ENCODE data around the gene TRA2B.

Gene TRA2B

DNA sequence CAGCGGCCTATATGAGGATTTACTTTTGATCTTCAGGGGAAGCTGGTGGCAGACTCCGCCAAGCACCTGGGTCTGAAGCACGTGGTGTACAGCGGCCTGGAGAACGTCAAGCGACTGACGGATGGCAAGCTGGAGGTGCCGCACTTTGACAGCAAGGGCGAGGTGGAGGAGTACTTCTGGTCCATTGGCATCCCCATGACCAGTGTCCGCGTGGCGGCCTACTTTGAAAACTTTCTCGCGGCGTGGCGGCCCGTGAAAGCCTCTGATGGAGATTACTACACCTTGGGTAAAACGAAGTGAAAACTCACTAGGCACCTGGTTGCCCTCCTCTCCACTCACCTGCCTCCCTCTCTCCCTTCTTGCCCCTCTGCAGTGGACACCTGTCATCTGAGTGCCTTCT is 33.8 kb upstream of the TRA2B start:
- no peak for TF ChIP-seq POLR2AphosphoS5 (IDR thresholded peaks at IDR 0.05; ENCODE audit: low read depth, low read length)
- no peak for FAIRE-seq
- no peak for DNase-seq (ENCODE audit: insufficient read length)

DNA sequence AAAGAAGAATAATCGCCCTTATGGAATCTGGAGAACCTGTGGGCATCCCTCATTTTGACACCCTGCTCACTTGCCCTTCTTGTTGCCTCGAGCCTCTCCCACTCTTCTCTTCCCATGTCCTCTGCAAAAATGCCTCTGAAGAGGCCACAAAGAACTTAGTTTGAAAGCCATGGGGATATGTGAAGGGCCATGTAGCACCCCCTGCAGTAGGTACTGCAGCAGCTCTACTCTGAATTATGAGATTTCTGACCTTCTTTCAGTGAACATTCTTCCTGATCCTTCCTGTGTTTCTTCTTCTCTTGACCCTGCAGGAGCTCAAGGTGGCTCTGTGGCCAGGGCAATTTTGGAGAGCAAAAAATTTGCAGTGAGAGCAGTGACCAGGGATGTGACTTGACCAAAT is 30.4 kb upstream of the TRA2B start:
- no peak for TF ChIP-seq POLR2A (IDR thresholded peaks at IDR 0.05; ENCODE audit: low read depth, low read length)
- no peak for TF ChIP-seq TAF1 (IDR thresholded peaks at IDR 0.05; ENCODE audit: borderline replicate concordance, low read depth, low read length)
- no peak for TF ChIP-seq POLR2AphosphoS5 (IDR thresholded peaks at IDR 0.05; ENCODE audit: low read depth, low read length)
- DNase-seq (ENCODE audit: insufficient read length) (no peak), FAIRE-seq (no peak)

DNA sequence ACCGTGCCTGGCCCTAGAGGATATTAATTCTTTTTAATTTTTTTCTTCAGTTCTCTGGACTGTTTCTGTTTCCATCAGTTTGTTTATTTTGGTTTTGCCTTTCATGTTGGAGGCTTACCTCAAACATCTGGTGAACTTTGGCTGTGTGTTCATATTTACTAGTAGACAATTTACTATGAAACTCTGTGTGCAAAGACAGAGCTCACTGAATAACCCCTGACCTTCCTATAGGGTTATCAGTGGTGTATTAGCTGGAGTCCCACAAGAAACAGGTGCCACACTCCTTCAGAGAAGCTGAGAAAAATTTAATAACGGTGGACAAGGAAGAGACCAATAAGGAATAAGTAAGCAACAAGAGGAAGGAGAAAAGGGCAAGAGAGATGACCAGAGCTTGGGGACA is 28.8 kb upstream of the TRA2B start:
- no peak for DNase-seq (ENCODE audit: insufficient read length)
- no peak for FAIRE-seq
- TF ChIP-seq TAF1 (IDR thresholded peaks at IDR 0.05; ENCODE audit: borderline replicate concordance, low read depth, low read length) (no peak), POLR2A (IDR thresholded peaks at IDR 0.05; ENCODE audit: low read depth, low read length) (no peak), POLR2AphosphoS5 (IDR thresholded peaks at IDR 0.05; ENCODE audit: low read depth, low read length) (no peak)

DNA sequence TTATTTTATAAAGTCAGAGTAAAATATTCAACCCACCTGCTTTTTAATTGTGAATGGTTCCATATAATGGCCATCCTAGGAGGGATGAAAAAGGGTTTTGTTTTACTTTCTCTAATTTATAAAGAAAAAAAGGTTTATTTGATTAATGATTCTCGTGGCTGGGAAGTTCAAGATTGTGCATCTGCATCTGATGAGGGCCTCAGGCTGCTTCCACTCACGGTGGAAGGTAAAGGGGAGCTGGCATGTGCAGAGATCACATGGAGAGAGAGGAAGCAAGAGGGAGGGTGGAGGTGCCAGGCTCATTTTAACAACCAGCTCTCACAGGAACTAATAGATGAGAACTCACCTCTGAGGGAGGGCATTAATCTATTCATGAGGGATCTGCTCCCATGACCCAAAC is 27.7 kb upstream of the TRA2B start:
- FAIRE-seq (no peak), DNase-seq (ENCODE audit: insufficient read length) (no peak)
- TF ChIP-seq TAF1 (IDR thresholded peaks at IDR 0.05; ENCODE audit: borderline replicate concordance, low read depth, low read length), result no peak
- no peak for TF ChIP-seq POLR2AphosphoS5 (IDR thresholded peaks at IDR 0.05; ENCODE audit: low read depth, low read length)
- TF ChIP-seq POLR2A (IDR thresholded peaks at IDR 0.05; ENCODE audit: low read depth, low read length), result no peak

DNA sequence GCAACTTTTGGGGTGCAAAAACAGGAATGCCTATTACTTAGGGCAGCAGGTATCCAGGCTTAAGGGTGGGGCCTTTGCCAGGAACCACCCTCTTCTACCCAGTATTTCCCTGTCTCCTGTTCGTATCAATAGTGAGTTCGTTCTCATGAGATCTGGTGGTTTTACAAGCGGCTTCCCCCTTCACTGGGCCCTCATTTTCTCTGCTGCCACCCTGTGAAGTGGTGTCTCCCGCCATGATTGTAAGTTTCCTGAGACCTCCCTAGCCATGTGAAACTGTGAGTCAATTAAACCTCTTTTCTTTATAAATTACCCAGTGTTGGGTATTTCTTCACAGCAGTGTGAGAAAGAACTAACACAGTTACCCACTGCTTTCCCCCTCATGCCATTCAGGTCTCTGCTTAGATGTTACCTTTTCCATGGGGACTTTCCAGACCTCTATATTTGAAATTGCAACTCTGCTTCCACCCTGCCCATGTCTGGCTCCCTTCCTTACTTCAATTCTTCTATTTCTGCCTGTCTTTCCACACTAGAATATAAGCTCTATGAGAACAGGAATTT is 23.9 kb upstream of the TRA2B start:
- no peak for DNase-seq (ENCODE audit: insufficient read length)

DNA sequence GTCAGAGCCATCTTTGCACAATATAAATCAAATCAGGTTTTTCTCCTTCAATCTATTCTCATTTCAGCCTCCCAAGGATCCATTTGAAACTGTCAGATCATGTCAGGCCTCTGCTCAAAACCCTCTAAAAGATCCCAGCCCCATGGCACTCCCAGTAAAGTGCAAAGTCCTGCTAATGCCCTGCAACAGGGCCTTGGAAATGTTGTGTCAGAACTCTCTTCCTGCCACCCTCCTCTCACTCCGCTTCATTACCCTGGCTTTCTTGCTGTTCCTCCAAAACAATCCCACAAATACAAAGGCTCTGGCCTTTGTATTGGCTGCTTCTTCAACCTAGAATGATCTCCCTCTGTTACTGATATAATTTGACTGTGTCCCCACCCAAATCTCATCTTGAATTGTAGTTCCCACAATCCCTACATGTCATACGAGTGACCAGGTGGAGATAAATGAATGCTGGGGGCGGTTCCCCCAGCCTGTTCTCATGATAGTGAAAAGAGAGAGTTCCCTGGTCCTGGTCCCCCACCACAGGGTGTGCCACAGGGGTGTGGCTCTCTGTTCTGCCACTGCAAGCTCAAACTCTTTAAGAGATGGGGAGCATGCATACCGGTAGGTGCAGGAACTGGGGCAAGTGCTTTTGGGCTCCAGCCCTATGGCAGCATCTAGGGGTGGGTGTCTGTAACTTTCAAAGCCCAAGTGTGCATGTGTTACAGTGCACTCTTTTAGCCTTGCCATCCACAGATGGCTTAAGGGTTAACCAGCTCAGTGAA is 22.9 kb upstream of the TRA2B start:
- DNase-seq (ENCODE audit: insufficient read length) (no peak), FAIRE-seq (no peak)
- TF ChIP-seq TAF1 (IDR thresholded peaks at IDR 0.05; ENCODE audit: borderline replicate concordance, low read depth, low read length) (no peak), POLR2AphosphoS5 (IDR thresholded peaks at IDR 0.05; ENCODE audit: low read depth, low read length) (no peak), POLR2A (IDR thresholded peaks at IDR 0.05; ENCODE audit: low read depth, low read length) (no peak)

More for the DNA sequence above, 23.9 kb upstream of the TRA2B start:
- FAIRE-seq, result no peak
- no peak for TF ChIP-seq TAF1 (IDR thresholded peaks at IDR 0.05; ENCODE audit: borderline replicate concordance, low read depth, low read length)

DNA sequence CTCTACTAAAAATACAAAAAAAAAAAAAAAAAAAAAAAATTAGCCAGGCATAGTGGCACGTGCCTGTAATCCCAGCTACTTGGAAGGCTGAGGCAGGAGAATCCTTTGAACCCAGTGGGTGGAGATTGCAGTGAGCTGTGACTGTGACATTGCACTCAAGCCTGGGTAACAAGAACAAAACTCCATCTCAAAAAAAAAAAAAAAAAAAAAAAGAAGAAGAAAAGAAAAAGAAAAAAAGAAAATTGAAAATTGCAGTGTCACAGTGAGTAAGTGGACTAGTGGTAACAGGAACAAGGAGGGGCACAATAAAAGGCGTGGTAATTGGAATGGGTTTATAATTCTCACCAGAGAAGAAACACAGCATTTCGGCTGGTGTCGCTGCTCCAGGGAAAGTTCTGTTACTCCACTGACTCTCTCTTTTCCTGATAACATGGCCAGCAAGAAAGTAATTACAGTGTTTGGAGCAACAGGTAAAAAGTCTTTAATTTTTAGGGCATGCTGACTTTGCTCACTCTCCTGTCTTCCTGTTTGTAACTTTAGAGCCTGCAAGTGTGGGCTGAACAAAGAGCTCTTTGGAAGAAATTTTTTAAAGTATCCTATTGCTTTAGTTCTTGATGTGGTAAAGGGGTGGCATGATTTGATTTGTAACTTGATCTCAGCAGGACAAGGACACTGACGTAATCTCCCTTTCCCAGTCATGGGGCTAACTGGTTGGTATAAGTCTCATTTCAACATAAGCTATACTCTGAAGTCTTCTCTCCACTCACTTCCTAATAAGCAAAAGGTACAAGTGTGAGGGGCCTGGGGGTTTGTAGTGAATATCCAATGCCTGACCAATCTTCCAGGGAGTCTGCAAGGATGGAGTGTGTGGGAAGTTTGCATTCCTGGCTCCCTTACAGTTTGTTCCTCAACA is 22.1 kb upstream of the TRA2B start:
- DNase-seq (ENCODE audit: insufficient read length) (no peak), FAIRE-seq (no peak)
- TF ChIP-seq TAF1 (IDR thresholded peaks at IDR 0.05; ENCODE audit: borderline replicate concordance, low read depth, low read length) (no peak), POLR2A (IDR thresholded peaks at IDR 0.05; ENCODE audit: low read depth, low read length) (no peak), POLR2AphosphoS5 (IDR thresholded peaks at IDR 0.05; ENCODE audit: low read depth, low read length) (no peak)

DNA sequence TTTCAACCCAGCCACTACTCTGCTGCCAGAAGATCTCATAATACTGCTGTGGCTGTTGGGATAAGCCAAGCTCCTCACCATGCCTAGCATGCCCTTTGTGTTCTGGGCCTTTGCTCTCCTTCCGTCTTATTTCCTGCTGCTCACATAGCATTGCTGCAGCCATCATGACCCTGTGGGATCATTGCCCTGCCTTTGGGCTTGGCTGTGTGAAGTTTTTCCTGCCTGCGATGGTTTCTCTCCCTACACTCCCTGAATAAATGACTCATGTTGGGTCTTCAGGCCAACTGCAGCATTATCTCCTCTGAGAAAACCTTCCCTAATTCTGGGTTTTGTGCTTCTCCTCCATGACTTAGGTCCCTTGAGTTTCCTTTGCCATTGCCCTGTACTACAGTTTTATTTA is 20.8 kb upstream of the TRA2B start:
- no peak for TF ChIP-seq POLR2AphosphoS5 (IDR thresholded peaks at IDR 0.05; ENCODE audit: low read depth, low read length)
- no peak for TF ChIP-seq TAF1 (IDR thresholded peaks at IDR 0.05; ENCODE audit: borderline replicate concordance, low read depth, low read length)
- no peak for TF ChIP-seq POLR2A (IDR thresholded peaks at IDR 0.05; ENCODE audit: low read depth, low read length)
- FAIRE-seq (no peak), DNase-seq (ENCODE audit: insufficient read length) (no peak)

DNA sequence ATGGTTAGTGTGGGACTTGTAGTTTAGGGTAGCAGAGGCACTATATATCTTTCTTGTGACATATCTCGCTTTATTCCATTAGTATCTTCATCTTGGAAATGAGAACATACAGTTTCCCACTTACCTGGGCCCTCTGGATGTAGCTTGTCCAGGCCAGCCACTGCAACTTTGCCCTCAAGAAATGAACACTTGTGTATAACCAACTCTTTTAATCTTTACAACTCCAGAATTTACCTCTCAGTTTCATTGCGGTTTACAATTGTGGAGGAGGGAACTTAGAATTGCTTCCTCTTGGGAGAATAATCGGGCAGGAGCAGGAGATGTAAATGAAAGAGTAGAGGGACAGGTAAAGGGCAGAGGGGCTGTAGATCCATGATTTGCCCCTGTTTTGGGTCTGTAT is 18.4 kb upstream of the TRA2B start:
- FAIRE-seq, result no peak
- no peak for DNase-seq (ENCODE audit: insufficient read length)
- TF ChIP-seq POLR2A (IDR thresholded peaks at IDR 0.05; ENCODE audit: low read depth, low read length) (no peak), POLR2AphosphoS5 (IDR thresholded peaks at IDR 0.05; ENCODE audit: low read depth, low read length) (no peak), TAF1 (IDR thresholded peaks at IDR 0.05; ENCODE audit: borderline replicate concordance, low read depth, low read length) (no peak)

DNA sequence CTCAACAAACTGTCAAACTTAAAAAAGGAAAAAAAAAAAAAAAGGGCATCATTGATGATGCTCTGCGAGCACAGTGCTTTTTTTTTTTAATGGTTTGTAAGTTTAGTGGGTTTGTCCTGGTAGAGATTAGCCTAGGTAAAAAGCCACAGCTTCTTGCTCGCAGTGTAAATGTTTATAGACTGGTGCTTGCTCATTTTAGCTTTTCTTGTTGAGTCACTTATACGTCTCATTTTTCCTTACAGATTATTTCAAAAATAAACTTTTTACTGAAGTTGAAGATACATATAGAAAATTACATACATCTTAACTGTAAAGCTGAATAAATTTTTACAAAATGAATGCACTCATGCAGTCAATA is 16.5 kb upstream of the TRA2B start:
- DNase-seq (ENCODE audit: insufficient read length) (no peak), FAIRE-seq (no peak)
- TF ChIP-seq TAF1 (IDR thresholded peaks at IDR 0.05; ENCODE audit: borderline replicate concordance, low read depth, low read length) (no peak), POLR2A (IDR thresholded peaks at IDR 0.05; ENCODE audit: low read depth, low read length) (no peak), POLR2AphosphoS5 (IDR thresholded peaks at IDR 0.05; ENCODE audit: low read depth, low read length) (no peak)

DNA sequence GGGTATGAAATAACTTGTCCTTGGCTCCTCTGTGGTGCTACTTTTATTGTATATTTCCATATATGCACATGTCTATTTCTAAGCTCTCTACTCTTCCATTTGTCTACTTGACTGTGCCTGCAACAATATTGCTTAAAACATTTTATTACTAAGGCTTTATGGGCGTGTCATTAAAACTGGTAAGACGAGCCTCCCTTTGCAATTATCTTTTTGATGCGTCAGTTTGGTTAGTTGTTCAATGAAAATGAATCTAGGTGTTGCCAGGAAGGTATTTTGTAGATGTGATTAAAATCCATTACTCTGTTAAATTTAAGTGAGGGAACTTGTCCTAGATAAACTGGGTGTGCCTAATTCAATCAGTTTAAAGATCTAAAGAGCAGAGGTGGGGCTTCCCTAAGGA is 12.9 kb upstream of the TRA2B start:
- FAIRE-seq (no peak), DNase-seq (ENCODE audit: insufficient read length) (no peak)

DNA sequence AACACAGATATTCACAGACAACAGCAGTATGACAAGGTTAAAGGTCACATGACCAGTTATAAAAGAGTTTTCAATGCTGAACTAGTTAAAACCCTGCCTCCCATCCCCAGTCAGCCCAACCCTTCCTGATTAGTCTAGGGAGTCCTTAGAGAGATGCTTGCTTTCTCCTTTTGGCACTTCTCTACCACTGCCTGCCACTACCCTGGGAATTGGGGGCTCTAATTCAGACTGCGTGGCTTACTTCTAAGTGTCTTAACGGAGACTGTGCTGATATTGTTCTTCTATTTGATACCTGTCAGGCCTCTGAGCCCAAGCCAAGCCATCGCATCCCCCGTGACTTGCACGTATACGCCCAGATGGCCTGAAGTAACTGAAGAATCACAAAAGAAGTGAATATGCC is 11.7 kb upstream of the TRA2B start:
- FAIRE-seq, result no peak
- TF ChIP-seq POLR2AphosphoS5 (IDR thresholded peaks at IDR 0.05; ENCODE audit: low read depth, low read length) (no peak), TAF1 (IDR thresholded peaks at IDR 0.05; ENCODE audit: borderline replicate concordance, low read depth, low read length) (no peak), POLR2A (IDR thresholded peaks at IDR 0.05; ENCODE audit: low read depth, low read length) (no peak)
- no peak for DNase-seq (ENCODE audit: insufficient read length)

More for the DNA sequence above, 12.9 kb upstream of the TRA2B start:
- TF ChIP-seq POLR2A (IDR thresholded peaks at IDR 0.05; ENCODE audit: low read depth, low read length) (no peak), POLR2AphosphoS5 (IDR thresholded peaks at IDR 0.05; ENCODE audit: low read depth, low read length) (no peak), TAF1 (IDR thresholded peaks at IDR 0.05; ENCODE audit: borderline replicate concordance, low read depth, low read length) (no peak)
